GM19463 (cell line): ENCODE data around the gene MSTN.
A peak's percentile ranks its signal among the peaks of the same experiment; 100 is the strongest.
"Not testable (repeated sequence)": the region's sequence is repeated elsewhere in the genome, so short reads cannot be mapped to it uniquely, and the experiment has no call there.

Experiments used
- ATAC-seq: cut with Tn5 transposase; IDR thresholded peaks from one replicate; pipeline ENCODE4 v1.9.1; 2021; ENCODE audit warnings: mild to moderate bottlenecking, moderate library complexity; ENCODE audit not compliant: unreplicated experiment

The MSTN gene

DNA sequence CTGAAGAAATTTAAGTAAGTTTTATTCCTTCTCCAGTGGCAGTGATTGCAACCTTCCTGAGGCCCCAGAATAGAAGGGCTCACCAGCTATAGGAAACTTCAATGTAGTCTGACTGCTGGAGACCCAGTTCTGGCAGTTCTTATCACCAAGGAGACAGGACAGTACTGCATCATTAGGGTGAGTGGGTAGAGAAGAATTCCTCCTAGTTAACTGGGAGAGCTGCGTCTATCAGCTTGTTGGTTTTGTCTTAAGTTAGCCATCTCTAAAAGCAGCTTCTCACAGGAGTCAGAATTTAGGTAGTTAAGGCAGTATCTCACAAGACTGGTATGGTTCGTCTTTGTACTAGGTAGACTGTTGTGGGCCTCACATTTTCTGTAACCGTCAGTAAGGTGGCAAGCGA lies 3.3 kb upstream of the MSTN start:
- ATAC-seq = no peak

DNA sequence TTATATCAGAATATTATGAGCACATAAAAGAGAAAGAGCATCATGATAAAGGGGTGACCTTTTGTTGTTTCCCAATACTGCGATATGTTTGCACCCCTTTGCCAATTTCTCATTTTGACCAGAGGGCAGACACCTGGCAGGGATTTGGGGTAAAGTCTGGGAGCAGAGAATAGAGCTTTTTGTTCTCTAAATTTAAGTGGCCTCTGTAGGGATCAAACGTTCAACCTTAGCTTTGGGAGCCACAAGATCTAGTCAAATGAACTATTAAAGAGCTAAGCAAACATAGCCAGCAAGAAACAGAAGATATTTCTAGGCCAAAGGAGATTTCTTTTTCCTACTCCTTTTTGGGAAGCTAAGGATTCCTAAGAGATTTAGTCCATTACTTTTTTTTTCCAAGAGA lies 1.1 kb upstream of the MSTN start:
- ATAC-seq = no peak

DNA sequence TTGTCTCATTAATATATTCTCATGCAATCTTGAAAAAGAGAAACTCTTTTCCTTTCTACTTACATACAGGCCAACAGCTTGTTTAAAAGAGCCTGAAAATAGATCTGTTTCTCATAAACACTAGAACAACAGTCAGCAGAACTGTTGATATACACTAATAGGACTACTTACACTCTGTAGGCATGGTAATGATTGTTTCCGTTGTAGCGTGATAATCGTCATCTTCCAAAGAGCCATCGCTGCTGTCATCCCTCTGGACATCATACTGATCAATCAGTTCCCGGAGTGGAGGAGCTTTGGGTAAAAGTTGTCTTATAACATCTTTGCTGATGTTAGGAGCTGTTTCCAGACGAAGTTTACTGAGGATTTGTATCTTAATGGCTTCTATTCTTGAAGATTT lies 476 bp downstream of the MSTN start:
- no peak for ATAC-seq

DNA sequence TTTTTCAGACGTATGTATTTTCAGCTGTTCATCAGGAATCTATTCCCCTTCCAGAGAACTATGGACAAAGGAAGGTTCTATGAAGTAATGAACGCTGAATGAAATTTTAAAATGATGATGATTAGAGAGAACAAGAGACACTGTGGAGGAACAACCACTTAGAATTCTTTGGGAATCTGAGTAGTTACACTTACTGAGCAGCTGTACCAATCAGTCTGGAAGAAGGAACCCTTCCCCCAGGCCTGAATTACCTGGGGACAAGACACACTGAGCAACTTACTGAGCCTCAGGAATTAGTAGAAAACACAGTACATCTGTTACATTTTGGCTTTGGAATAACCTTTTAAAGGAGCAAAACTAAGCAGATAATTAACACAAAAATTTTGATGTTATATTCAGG lies 1.9 kb downstream of the MSTN start:
- no peak for ATAC-seq

DNA sequence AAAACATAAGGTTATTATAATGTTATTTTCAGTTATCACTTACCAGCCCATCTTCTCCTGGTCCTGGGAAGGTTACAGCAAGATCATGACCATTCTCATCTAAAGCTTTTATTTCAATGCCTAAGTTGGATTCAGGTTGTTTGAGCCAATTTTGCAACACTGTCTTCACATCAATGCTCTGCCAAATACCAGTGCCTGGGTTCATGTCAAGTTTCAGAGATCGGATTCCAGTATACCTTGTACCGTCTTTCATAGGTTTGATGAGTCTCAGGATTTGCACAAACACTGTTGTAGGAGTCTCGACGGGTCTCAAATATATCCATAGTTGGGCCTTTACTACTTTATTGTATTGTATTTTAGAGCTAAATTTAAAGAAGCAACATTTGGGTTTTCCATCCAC lies 2.5 kb downstream of the MSTN start:
- ATAC-seq = no peak

DNA sequence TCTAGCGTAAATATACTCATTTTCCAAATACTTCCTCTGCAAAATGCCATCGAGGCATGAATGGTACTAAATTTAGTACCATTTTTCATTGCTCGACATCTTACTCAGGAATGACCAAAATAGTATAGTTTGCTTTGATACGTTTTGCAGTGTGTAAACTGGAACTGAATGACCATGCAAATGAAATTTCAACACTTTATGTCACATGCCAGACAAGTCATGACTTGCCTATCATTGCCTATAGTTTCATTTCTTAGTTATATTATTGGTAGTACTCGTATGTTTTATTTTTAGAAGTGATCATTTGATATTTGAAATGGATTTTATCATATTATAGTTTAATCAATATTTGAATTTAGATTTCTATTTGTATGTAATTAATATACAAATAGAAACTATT lies 9.1 kb downstream of the MSTN start:
- no peak for ATAC-seq

DNA sequence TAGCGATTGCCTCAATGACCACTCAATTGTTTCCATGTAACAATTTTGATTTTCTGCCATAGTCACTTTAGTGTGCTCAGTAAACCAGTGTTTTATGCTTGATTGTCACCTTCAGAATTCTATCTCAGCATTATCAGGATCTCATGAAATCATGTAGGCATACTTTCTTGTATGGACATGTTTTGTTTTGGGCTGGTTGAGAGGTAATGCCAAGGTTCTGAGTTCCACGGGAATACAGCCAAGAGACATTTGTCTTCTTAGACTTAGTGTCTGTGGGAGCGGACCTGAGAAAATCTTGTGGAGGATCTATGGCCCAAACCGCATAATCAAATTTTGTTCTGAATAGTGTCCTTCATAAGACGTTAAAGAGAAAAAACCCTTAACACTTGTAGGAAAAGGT lies 10.2 kb downstream of the MSTN start:
- no peak for ATAC-seq

DNA sequence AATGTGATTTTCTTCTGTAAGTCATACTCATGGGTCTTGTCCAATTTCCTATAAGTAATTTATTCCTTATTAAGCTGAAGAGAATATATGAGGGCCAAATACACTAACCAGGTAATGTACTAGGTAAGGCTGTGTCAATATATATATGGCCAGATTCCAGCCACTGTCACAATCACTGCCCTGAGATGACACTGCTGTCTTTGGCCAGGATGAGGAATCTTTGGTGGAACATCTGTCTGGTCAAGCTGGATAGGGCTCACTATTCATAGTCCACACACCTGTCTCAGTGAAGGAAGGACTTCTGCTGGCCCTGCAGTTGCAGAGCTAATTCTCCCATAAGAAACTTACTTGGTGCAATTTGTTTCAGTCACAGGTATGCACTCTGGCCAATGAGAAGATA lies 11.3 kb downstream of the MSTN start:
- no peak for ATAC-seq

DNA sequence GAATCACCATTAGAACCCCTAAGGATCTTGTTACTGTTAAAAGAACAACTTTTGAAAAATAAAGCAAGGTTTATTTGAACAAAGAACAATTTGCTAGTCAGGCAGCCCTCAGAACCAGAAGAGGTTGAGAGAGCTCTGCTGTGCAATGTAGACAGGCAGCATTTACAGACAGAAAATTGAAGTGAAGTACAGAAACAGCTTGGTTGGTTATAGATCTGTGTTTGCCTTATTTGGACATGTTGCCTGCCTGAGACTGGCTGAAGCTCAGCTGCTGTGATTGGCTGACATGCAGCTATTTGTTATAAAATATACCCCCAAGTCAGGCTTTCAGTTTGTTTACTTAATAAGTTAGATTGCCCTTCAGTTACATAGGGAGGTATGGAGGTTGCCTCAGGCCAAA lies 12.5 kb downstream of the MSTN start:
- no peak for ATAC-seq

DNA sequence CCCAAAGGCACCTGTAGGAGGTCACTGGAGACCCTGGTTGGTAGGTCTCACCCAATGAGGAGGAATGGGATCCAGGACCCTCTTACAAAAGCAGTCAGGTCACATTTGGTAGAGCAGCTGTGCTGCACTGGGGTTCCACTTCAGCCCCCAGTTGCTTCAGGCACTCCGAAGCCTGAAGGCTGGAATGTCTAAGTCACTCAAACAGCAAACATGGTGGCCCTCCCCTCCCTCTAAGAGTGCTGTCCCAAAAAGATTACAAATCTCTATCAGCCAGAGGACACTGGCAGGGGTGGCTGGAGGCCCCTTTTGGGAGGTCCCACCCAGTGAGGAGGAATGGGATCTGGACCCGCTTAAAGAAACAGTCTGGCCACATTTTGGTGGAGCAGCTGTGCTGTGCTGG lies 17.7 kb downstream of the MSTN start:
- no peak for ATAC-seq

DNA sequence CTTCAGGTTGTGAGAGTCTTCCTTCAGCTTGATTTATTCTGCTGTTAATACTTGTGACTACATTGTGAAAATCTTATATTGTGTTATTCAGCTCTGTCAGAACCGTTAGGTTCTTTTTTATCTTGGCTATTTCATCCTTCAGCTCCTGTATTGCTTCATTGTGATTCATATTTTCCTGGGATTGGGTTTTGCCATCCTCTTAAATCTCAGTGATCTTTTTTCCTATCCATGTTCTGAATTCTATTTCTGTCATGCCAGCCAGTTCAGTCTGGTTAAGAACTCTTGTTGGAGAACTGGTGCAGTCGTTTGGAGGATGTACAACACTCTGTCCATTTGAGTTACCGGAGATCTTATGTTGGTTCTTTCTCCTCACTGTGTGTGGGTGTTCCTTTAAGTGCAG lies 19.1 kb downstream of the MSTN start:
- no peak for ATAC-seq

DNA sequence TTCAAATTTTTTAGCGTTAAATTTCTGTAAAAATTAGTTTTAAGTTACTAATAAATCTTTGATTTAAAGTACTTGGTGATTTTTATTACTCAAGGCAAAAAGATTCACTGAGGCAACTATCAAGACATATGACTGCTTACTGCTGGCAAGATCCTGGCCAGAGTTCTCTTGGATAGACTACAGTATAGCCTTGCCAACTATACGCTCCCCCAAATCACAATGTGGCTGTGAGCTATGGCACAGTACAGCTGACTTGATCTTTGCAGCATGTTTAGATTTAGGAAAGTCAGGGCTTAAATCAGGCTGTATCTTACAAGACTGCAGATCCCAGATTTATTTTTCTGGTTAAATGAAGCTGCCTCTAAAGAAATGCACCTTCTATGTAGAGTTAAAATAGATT lies 26.5 kb downstream of the MSTN start:
- ATAC-seq = no peak

DNA sequence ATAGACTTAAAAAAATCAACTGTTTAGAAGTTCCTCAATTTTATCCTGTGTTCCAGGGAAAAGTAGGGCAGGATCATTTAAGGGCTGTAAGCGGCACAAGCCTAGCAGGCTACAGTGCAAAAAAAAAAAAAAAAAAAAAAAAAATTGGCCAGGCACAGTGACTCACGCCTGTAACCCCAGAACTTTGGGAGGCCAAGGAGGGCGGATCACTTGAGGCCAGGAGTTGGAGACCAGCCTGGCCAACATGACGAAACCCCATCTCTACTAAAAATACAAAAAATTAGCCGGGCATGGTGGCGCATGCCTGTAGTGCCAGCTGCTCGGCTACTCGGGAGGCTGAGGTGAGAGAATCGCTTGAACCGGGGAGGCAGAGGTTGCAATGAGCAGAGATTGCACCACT lies 28.1 kb downstream of the MSTN start:
- ATAC-seq = not testable (repeated sequence)

DNA sequence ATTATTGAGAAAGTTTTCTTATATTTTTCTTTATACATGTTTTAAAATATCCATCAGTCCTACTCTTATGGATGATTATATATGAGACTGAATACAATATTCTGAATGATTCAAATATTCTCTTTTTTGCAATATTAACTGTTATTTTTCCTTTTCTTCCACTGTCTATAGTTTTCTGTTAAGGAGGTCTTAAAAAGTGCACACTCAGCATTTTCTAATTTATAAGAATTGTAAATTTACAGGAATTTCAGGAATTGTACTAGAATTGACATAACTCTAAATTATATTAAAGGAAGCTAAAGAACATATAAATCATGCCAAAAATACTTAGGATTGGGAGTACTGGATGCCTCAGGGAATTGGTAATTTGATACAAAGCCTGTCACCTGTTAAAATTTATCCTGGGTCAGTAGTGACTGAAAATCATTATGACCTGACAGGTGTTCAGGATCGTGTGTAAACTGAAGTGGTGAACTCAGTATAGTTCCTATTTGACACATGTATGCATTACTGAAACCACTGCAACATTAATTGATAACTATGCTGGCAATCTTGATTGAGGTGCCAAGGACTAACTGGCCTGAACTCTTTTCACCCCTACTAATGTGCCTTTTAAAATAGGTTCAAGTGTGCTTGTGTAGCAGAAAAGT lies 30.4 kb downstream of the MSTN start:
- no peak for ATAC-seq

DNA sequence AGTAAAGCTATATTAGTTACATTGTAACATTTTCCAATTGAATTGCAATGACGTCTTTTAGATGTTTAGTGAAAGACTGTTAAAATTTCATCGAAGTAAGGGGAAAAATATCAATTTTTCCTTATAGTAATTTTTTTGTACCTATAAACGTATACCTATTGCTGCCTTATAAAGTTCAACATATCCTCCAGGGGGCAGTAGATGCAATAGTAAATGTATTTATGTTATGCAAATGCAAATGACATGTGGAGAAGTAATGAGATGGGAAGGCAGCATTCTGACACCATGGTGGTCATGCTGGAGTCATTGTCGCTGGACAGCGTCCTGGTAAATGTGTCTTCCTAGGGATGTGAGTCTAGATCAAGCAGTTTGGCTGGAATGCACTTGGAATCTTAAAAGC lies 38.7 kb downstream of the MSTN start:
- ATAC-seq = peak; percentile 75

DNA sequence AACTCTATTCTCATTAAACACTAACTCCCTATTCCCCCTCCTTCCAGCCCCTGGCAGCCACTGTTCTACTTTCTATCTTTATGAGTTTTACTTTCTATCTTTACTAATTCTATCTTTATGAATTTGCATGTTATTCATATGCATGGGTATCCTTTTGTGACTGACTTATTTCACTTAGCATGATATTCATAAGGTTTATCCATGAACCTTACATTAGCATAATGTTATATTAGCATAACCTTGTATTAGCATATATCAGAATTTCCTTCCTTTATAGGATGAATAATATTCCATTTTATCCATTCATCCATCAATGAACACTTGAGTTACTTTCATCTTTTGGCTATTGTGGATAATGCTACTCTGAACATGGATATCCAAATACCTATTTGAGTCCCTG lies 41.8 kb downstream of the MSTN start:
- ATAC-seq = no peak

DNA sequence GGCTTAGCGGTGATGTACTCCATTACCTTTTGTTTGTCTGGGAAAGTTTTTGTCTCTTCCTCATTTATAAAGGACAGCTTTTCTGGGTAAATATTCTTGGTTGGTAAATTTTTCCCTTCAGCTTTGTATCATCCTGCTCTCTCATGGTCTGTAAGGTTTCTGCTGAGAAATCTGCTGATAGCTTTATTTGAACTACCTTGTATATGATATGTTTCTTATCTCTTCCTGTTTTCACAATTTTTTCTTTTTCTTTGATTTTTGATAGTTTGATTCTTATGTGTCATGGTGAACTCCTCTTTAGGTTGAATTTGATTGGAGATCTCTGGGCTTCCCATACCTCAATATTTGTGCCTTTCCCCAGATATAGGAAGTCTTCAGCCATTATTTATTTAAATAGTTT lies 44.7 kb downstream of the MSTN start:
- ATAC-seq = no peak

DNA sequence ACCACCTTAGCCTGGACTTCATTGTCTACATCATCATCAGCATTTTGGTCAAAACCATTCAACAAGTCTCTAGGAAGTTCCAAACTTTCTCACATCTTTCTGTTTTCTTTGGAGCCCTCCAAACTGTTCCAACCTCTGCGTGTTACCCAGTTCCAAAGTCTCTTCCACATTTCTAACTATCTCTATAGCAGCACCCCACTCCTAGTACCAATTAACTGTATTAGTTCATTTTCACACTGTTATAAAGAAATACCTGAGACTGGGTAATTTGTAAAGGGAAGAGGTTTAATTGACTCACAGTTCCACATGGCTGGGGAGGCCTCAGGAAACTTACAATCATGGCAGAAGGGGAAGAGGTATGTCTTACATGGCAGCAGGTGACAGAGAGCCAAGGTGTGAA lies 46.6 kb downstream of the MSTN start:
- not testable (repeated sequence) for ATAC-seq
